Neural cell (in vitro differentiated cells): ENCODE results near the gene CCNQ.

Experiments used
- CTCF ChIP-seq: fragments of 450-650 bp; IDR thresholded peaks from 2 replicates; pipeline ENCODE4 v1.5.1; 2014; ENCODE audit warnings: antibody characterized with exemption, mild to moderate bottlenecking, moderate library complexity; ENCODE audit not compliant: poor library complexity, severe bottlenecking
- EZH2 ChIP-seq: fragments of 200-600, 300-800 bp; shearing (Covaris generic), sonication (generic); IDR thresholded peaks from 2 replicates; pipeline ENCODE4 v1.6.1; 2014; ENCODE audit warnings: antibody characterized with exemption, low read length, borderline replicate concordance, mild to moderate bottlenecking; ENCODE audit not compliant: insufficient read depth, poor library complexity, severe bottlenecking
- SMC3 ChIP-seq: fragments of 450-650 bp; conservative IDR thresholded peaks from 2 replicates; pipeline ENCODE4 v1.6.1; 2014; ENCODE audit warnings: antibody characterized with exemption, mild to moderate bottlenecking, moderate library complexity; ENCODE audit not compliant: poor library complexity
- TAF1 ChIP-seq: IDR thresholded peaks from 2 replicates; pipeline ENCODE4 v1.6.1; 2012; ENCODE audit warnings: low read depth

GRCh38 chrX:153590961-153591956, 7.7 kb downstream of the CCNQ start:
- TF ChIP-seq CTCF (no peak), EZH2 (no peak), TAF1 (no peak), SMC3 (no peak)
